Nephron (organoid): ENCODE data around the gene CRYBA1.

Experiments
- H3K27ac Mint-ChIP-seq, 3 experiments: 2 replicates each; pipeline ENCODE4 v1.8.0; 2020; ENCODE audit warnings: mixed read lengths in 3 of 3, mild to moderate bottlenecking in 2 of 3, moderate library complexity in 1 of 3
- H3K27me3 Mint-ChIP-seq: 2 replicates; pipeline ENCODE4 v1.8.0; 2021; ENCODE audit warnings: low read depth, mild to moderate bottlenecking, moderate library complexity, mixed read lengths
- H3K36me3 Mint-ChIP-seq: 2 replicates; pipeline ENCODE4 v1.8.0; 2020; ENCODE audit warnings: low read depth, mixed read lengths
- H3K4me1 Mint-ChIP-seq: 2 replicates; pipeline ENCODE4 v1.8.0; 2020; ENCODE audit warnings: mixed read lengths
- H3K4me3 Mint-ChIP-seq, 3 experiments: 2 replicates each; pipeline ENCODE4 v1.8.0; 2020; ENCODE audit warnings: mild to moderate bottlenecking in 3 of 3, mixed read lengths in 3 of 3, moderate library complexity in 2 of 3
- H3K9me3 Mint-ChIP-seq: 2 replicates; pipeline ENCODE4 v1.8.0; 2020; ENCODE audit warnings: mixed read lengths
- CTCF ChIP-seq, 3 experiments: fragments of 200-600 bp; sonication (generic); IDR thresholded peaks; one replicate each; pipeline ENCODE4 v1.5.0; 2021; ENCODE audit warnings: antibody characterized with exemption in 3 of 3; ENCODE audit not compliant: unreplicated experiment in 3 of 3

The CRYBA1 gene

GRCh38 chr17:29210879-29211278, 35.8 kb upstream of the CRYBA1 start:
- Mint-ChIP-seq H3K4me3 (no peak overlapping the region), H3K4me1 (peaks cover 8% of the 10 kb centered on the region), H3K36me3 (no peaks in the 10 kb centered on the region), H3K27ac (no peak overlapping the region), H3K27me3 (peaks cover 7% of the 10 kb centered on the region), H3K9me3 (no peaks in the 10 kb centered on the region)
- TF ChIP-seq CTCF (IDR thresholded peaks at IDR 0.05; ENCODE audit: unreplicated experiment in 3 of 3): no peak

- H3K27ac Mint-ChIP-seq: no peak overlapping the region
- no peaks in the 10 kb centered on the region for H3K9me3 Mint-ChIP-seq
- H3K4me3 Mint-ChIP-seq: no peak overlapping the region
- H3K36me3 Mint-ChIP-seq: no peaks in the 10 kb centered on the region
- TF ChIP-seq CTCF (IDR thresholded peaks at IDR 0.05; ENCODE audit: unreplicated experiment in 3 of 3): no peak
- peaks cover 8% of the 10 kb centered on the region for H3K4me1 Mint-ChIP-seq
- H3K27me3 Mint-ChIP-seq: peaks cover 8% of the 10 kb centered on the region
Measured at GRCh38 chr17:29212094-29212631, 34.5 kb upstream of the CRYBA1 start.

- no peak for TF ChIP-seq CTCF (IDR thresholded peaks at IDR 0.05; ENCODE audit: unreplicated experiment in 3 of 3)
- Mint-ChIP-seq H3K4me3 (no peak overlapping the region), H3K4me1 (peaks cover 8% of the 10 kb centered on the region), H3K27ac (no peak overlapping the region), H3K9me3 (no peaks in the 10 kb centered on the region), H3K36me3 (no peaks in the 10 kb centered on the region), H3K27me3 (peaks cover 11% of the 10 kb centered on the region)
Measured at GRCh38 chr17:29212681-29213121, 34.0 kb upstream of the CRYBA1 start.

- Mint-ChIP-seq H3K36me3 (no peaks in the 10 kb centered on the region), H3K27ac (no peak overlapping the region), H3K9me3 (no peaks in the 10 kb centered on the region), H3K27me3 (peaks cover 11% of the 10 kb centered on the region), H3K4me3 (no peak overlapping the region), H3K4me1 (peaks cover 11% of the 10 kb centered on the region)
- no peak for TF ChIP-seq CTCF (IDR thresholded peaks at IDR 0.05; ENCODE audit: unreplicated experiment in 3 of 3)
Measured at GRCh38 chr17:29214215-29215146, 32.2 kb upstream of the CRYBA1 start.

GRCh38 chr17:29215174-29215573, 31.5 kb upstream of the CRYBA1 start:
- Mint-ChIP-seq H3K36me3 (no peaks in the 10 kb centered on the region), H3K4me1 (peaks cover 14% of the 10 kb centered on the region), H3K9me3 (no peaks in the 10 kb centered on the region), H3K27ac (no peak overlapping the region), H3K27me3 (peaks cover 11% of the 10 kb centered on the region), H3K4me3 (no peak overlapping the region)
- TF ChIP-seq CTCF (IDR thresholded peaks at IDR 0.05; ENCODE audit: unreplicated experiment in 3 of 3): no peak
